Activated naive CD8-positive, alpha-beta T cell treated with anti-CD3 and anti-CD28 coated beads for 36 hours (primary cell): ENCODE results near the gene BMS1. TPM values are rescaled to one million over a fixed set of nuclear protein-coding genes. Genes with fewer than 3 reads are reported as not detected.
"Not testable (repeated sequence)": the region's sequence is repeated elsewhere in the genome, so short reads cannot be mapped to it uniquely, and the experiment has no call there.

Experiments
- DNase-seq: peaks from one replicate; pipeline ENCODE4 v3.0.0; 2021
- H3K27ac Mint-ChIP-seq: one replicate; pipeline ENCODE4 v1.8.0; 2022; ENCODE audit warnings: mild to moderate bottlenecking, moderate library complexity, mixed read lengths
- H3K27me3 Mint-ChIP-seq: one replicate; pipeline ENCODE4 v1.8.0; 2022; ENCODE audit warnings: mild to moderate bottlenecking, mixed read lengths
- H3K36me3 Mint-ChIP-seq: one replicate; pipeline ENCODE4 v1.8.0; 2021; ENCODE audit warnings: mild to moderate bottlenecking, mixed read lengths
- H3K4me1 Mint-ChIP-seq: one replicate; pipeline ENCODE4 v1.8.0; 2021; ENCODE audit warnings: mixed read lengths
- H3K4me3 Mint-ChIP-seq: one replicate; pipeline ENCODE4 v1.8.0; 2022; ENCODE audit warnings: mild to moderate bottlenecking, moderate library complexity, mixed read lengths
- H3K9me3 Mint-ChIP-seq: one replicate; pipeline ENCODE4 v1.8.0; 2022; ENCODE audit warnings: mixed read lengths
- total RNA-seq, 2 experiments: library from RNA; stranded (reverse); gene quantifications; one replicate each; pipeline ENCODE4 v1.2.3, GENCODE V29; 2021

The BMS1 gene
- 10 to 100 TPM; 40.0 to 40.8 TPM for total RNA-seq

GRCh38 chr10:42782446-42783180 lies at the start of gene BMS1:
BMS1 (plus strand) TSS chr10:42782795; CDS start chr10:42784395, 1,600 bp downstream.
- H3K9me3 Mint-ChIP-seq: no peaks in the 10 kb centered on the region
- H3K4me1 Mint-ChIP-seq: peaks cover 11% of the 10 kb centered on the region
- DNase-seq: peak; percentile 89
- H3K36me3 Mint-ChIP-seq: peaks cover 15% of the 10 kb centered on the region
- peak within 1 kb of the TSS; percentile 86 for H3K4me3 Mint-ChIP-seq
- H3K27ac Mint-ChIP-seq: peak within 1 kb of the TSS; percentile 90
- H3K27me3 Mint-ChIP-seq: no peaks in the 10 kb centered on the region

DNA sequence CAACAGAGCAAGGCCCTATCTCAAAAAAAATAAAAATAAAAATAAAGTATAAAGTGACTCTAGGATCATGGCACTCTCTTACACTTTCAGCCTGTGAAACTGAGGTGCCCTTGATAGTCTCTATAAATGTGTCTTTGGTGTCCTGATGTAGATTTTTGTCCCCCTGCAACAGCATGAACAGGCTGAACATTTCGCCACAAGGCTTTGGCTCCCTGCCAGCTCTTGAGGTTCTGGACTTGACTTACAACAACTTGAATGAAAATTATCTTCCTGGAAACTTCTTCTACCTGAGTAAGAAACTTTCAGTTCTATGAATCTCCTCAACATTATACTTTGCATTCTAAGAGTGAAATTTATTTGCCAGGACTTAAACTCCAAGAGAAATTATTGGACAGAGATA lies 48.1 kb upstream of the BMS1 start:
- Mint-ChIP-seq H3K36me3 (no peaks in the 10 kb centered on the region), H3K9me3 (no peaks in the 10 kb centered on the region), H3K4me3 (no peak overlapping the region), H3K27ac (no peak overlapping the region), H3K27me3 (peaks cover 23% of the 10 kb centered on the region), H3K4me1 (no peaks in the 10 kb centered on the region)
- no peak for DNase-seq

- peaks cover 16% of the 10 kb centered on the region for H3K9me3 Mint-ChIP-seq
- H3K4me3 Mint-ChIP-seq: no peak overlapping the region
- H3K27ac Mint-ChIP-seq: no peak overlapping the region
- DNase-seq: no peak
- peaks cover 3% of the 10 kb centered on the region for H3K36me3 Mint-ChIP-seq
- no peaks in the 10 kb centered on the region for H3K4me1 Mint-ChIP-seq
- peaks cover 19% of the 10 kb centered on the region for H3K27me3 Mint-ChIP-seq
Measured at GRCh38 chr10:42738679-42739078, 43.9 kb upstream of the BMS1 start.

- peaks cover 25% of the 10 kb centered on the region for H3K27me3 Mint-ChIP-seq
- H3K27ac Mint-ChIP-seq, H3K4me1 Mint-ChIP-seq, DNase-seq, H3K36me3 Mint-ChIP-seq, H3K4me3 Mint-ChIP-seq: not testable (repeated sequence)
- peaks cover 16% of the 10 kb centered on the region for H3K9me3 Mint-ChIP-seq
Measured at GRCh38 chr10:42741536-42741935, 41.1 kb upstream of the BMS1 start.

GRCh38 chr10:42743697-42744096 lies 38.9 kb upstream of the BMS1 start:
- Mint-ChIP-seq H3K27me3 (peaks cover 11% of the 10 kb centered on the region), H3K4me3 (no peak overlapping the region), H3K9me3 (peaks cover 16% of the 10 kb centered on the region), H3K36me3 (peaks cover 3% of the 10 kb centered on the region), H3K4me1 (no peaks in the 10 kb centered on the region), H3K27ac (no peak overlapping the region)
- DNase-seq: no peak

DNA sequence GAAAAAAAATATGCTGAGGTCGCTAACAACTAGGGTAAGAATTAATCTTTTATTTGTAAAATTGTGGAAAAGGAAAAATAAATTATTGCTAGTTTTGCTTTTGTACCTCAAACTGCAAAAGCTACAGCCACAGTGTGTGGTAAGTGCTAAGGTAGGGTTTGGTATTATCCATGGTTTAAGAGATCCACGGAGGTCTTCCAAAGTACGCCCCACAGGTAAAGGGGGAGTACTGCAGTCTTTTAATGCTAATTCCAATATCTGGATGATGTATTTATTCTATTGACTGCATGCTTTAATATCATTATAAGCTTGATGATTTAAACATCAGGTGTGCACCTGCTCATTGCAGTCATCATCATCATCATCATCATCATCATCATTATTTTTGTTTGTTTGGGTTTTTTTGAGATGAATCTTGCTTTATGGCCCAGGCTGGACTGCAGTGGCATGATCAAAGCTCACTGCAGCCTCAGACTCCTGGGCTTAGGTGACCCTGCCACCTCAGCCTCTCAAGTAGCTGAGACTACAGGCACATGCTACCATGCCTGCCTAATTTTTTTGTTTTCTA lies 38.4 kb upstream of the BMS1 start:
- Mint-ChIP-seq H3K27me3 (peaks cover 13% of the 10 kb centered on the region), H3K4me1 (no peaks in the 10 kb centered on the region), H3K4me3 (no peak overlapping the region), H3K27ac (no peak overlapping the region), H3K9me3 (peaks cover 16% of the 10 kb centered on the region), H3K36me3 (peaks cover 3% of the 10 kb centered on the region)
- no peak for DNase-seq

DNA sequence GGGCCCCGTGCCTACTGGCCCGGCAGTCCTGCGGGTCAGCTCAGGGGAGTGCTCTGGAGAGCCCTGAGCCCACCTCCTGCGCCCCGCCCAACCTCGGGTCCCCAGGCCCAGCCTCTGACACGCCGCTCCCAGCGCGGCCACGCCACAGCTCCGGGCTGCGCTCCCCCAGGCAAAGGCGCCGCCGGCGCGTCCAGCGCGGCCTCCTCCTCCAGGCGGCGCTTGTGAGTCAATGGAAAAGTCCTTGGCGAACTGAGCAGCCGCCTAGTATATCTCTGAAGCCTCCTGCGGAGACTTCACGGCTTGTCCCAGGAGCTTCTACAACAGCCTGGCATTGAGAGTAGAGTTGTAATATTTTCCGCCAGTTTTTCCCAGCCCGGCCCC lies 29.5 kb upstream of the BMS1 start:
- H3K4me1 Mint-ChIP-seq: no peaks in the 10 kb centered on the region
- peak; percentile 78 for DNase-seq
- no peaks in the 10 kb centered on the region for H3K9me3 Mint-ChIP-seq
- peak overlapping the region; percentile 66 for H3K4me3 Mint-ChIP-seq
- H3K27ac Mint-ChIP-seq: no peak overlapping the region
- no peaks in the 10 kb centered on the region for H3K36me3 Mint-ChIP-seq
- H3K27me3 Mint-ChIP-seq: peaks cover 72% of the 10 kb centered on the region

GRCh38 chr10:42753507-42754154 lies 29.0 kb upstream of the BMS1 start:
- H3K9me3 Mint-ChIP-seq: no peaks in the 10 kb centered on the region
- H3K36me3 Mint-ChIP-seq: no peaks in the 10 kb centered on the region
- no peaks in the 10 kb centered on the region for H3K4me1 Mint-ChIP-seq
- H3K27ac Mint-ChIP-seq: no peak overlapping the region
- peaks cover 69% of the 10 kb centered on the region for H3K27me3 Mint-ChIP-seq
- DNase-seq: peak; percentile 26
- H3K4me3 Mint-ChIP-seq: peak overlapping the region; percentile 66

DNA sequence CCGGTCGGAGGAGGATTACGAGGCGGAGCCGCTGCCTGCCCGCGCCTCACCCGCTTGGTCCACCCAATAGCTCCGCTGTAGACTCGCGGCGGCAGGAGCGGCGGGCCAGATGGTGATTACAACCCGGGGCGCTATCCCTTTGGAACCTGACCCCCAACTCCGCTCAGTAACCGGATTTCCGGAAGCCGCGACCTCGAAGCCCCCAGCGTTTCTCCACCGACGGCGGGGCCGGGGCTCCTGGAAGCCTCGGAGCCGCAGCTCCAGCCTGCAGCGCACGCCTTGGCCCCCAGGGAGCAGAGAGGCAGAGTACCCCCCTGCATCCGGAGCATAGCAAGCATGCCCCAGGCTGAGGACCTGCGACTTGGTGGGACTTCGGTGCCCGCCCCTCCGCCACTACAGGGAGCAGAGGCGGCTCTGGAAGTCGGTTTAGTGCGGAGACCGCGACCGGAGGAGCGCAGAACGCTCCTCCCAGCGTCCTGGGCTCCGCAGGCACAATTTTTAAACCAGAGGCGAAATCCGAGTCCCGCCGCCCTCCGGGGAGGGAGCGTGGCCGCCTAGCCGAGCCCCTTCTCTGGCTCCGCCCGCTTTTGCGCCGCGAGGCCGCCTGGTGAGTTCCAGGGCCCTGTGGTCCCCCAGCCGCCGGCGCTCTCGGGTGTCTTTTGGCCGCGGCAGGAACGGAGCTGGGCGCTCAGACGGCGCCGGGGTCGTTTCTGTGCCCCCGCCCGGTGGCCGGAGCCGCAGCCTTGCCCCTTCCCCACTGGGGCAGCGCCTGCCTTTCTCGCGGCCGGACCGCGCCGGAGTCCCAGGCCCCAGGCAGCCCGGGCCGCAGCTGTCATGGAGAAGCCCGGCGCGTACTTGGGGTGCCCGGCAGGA lies 28.2 kb upstream of the BMS1 start:
- Mint-ChIP-seq H3K9me3 (peaks cover 3% of the 10 kb centered on the region), H3K36me3 (no peaks in the 10 kb centered on the region), H3K4me3 (peak overlapping the region; percentile 66), H3K27ac (no peak overlapping the region), H3K27me3 (peaks cover 68% of the 10 kb centered on the region), H3K4me1 (no peaks in the 10 kb centered on the region)
- DNase-seq: peak; percentile 50

- H3K27ac Mint-ChIP-seq: no peak overlapping the region
- H3K27me3 Mint-ChIP-seq: peaks cover 69% of the 10 kb centered on the region
- H3K36me3 Mint-ChIP-seq: no peaks in the 10 kb centered on the region
- H3K4me3 Mint-ChIP-seq: no peak overlapping the region
- DNase-seq: peak; percentile 13
- H3K4me1 Mint-ChIP-seq: no peaks in the 10 kb centered on the region
- H3K9me3 Mint-ChIP-seq: peaks cover 4% of the 10 kb centered on the region
Measured at GRCh38 chr10:42755028-42755451, 27.6 kb upstream of the BMS1 start.

- H3K9me3 Mint-ChIP-seq: peaks cover 4% of the 10 kb centered on the region
- peaks cover 73% of the 10 kb centered on the region for H3K27me3 Mint-ChIP-seq
- no peak overlapping the region for H3K27ac Mint-ChIP-seq
- peak overlapping the region; percentile 34 for H3K4me3 Mint-ChIP-seq
- no peaks in the 10 kb centered on the region for H3K36me3 Mint-ChIP-seq
- DNase-seq: no peak
- H3K4me1 Mint-ChIP-seq: no peaks in the 10 kb centered on the region
Measured at GRCh38 chr10:42755556-42756093, 27.0 kb upstream of the BMS1 start.

GRCh38 chr10:42767906-42768305 lies 14.7 kb upstream of the BMS1 start:
- H3K4me1 Mint-ChIP-seq: no peaks in the 10 kb centered on the region
- H3K36me3 Mint-ChIP-seq: no peaks in the 10 kb centered on the region
- peaks cover 4% of the 10 kb centered on the region for H3K9me3 Mint-ChIP-seq
- no peak overlapping the region for H3K27ac Mint-ChIP-seq
- H3K4me3 Mint-ChIP-seq: no peak overlapping the region
- no peak for DNase-seq
- H3K27me3 Mint-ChIP-seq: peaks cover 59% of the 10 kb centered on the region

GRCh38 chr10:42768581-42769152 lies 13.9 kb upstream of the BMS1 start:
- no peak for DNase-seq
- Mint-ChIP-seq H3K4me3 (no peak overlapping the region), H3K9me3 (peaks cover 4% of the 10 kb centered on the region), H3K4me1 (no peaks in the 10 kb centered on the region), H3K36me3 (no peaks in the 10 kb centered on the region), H3K27me3 (peaks cover 55% of the 10 kb centered on the region), H3K27ac (no peak overlapping the region)

DNA sequence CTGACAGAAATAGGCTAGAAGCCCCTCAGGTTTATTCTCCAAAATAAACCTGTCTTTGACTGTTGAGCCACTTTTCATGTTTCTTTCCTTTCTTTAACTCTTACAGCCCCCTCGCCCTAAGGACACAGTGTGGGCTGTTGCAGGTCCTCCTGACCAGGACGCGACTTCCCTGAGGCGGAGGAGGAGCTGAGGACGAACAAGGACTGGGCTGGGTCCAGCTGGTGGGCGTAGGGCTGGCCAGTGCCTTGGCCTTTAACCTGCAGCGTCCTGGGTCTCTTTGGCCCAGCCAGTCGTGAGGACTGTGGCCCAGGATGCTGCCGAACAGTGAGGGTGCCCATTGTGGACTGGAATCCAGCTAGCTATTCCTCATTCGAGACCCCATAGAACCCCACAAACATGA lies 13.4 kb upstream of the BMS1 start:
- no peaks in the 10 kb centered on the region for H3K36me3 Mint-ChIP-seq
- H3K4me3 Mint-ChIP-seq: no peak overlapping the region
- no peaks in the 10 kb centered on the region for H3K4me1 Mint-ChIP-seq
- DNase-seq: no peak
- H3K27ac Mint-ChIP-seq: no peak overlapping the region
- H3K27me3 Mint-ChIP-seq: peaks cover 55% of the 10 kb centered on the region
- H3K9me3 Mint-ChIP-seq: peaks cover 4% of the 10 kb centered on the region
